Measurements from ENCODE around the gene SPRED2.

DNA sequence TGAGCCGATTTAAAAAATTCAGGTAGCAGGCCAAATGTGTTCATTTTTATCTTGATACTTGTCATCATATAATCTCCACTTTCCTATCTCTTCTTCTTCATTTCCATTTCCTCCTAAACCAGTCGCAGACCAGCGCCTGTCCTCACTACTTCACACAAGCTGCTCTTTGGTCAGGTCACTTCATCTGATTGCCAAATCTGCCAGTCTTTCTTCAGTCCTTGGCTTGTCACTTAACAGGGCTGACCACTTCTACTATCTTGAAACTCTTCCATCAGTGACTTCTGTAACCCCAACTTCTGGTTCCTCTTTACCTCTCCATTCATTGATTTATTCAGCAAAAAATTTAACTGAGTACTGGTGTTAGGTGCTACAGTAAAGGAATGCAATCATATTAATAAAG lies 18.0 kb upstream of the SPRED2 start:
- TF ChIP-seq RCOR1 (IDR thresholded peaks at IDR 0.05; ENCODE audit: low read depth, low read length) (no peak), SMC3 (IDR thresholded peaks at IDR 0.05) (no peak), ZFP36 (IDR thresholded peaks at IDR 0.05; ENCODE audit: borderline replicate concordance, partially characterized antibody) (no peak), POLR2AphosphoS2 (conservative IDR thresholded peaks at IDR 0.05; ENCODE audit: low read length) (no peak)
